ENCODE data around the gene NAA38. TPM values are rescaled to one million over a fixed set of nuclear protein-coding genes. Genes with fewer than 3 reads are reported as not detected.
A peak's percentile ranks its signal among the peaks of the same experiment; 100 is the strongest.

NAA38 gene
- total RNA-seq, 1 donor from 2014 or later = 58.7 TPM

DNA sequence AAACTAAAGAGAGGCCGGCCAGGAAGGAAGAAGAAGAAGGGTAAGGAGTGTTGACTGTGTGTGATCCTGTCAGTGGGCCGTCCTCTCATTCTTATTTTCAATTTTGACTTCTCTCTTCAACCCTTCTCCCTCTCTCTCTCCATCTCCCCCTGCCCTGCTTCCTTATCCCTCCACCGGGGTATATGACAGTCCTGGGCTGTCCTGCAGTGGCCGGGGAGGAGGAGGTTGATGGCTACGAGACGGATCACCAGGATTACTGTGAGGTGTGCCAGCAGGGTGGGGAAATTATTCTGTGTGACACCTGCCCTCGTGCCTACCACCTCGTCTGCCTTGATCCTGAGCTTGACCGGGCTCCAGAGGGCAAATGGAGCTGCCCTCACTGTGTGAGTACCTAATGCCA lies 36.9 kb upstream of the NAA38 start:
- Histone ChIP-seq H3K27me3 (no peaks in the 10 kb centered on the region), H3K4me3 (no peak overlapping the region), H3K27ac (no peak overlapping the region), H3K36me3 (peaks cover 88% of the 10 kb centered on the region), H3K4me1 (peaks cover 8% of the 10 kb centered on the region), H3K9me3 (no peaks in the 10 kb centered on the region)
- ATAC-seq (no peak), DNase-seq (peak; percentile 31)
- intact Hi-C loops (cut with DNase I) = no loop called here
- TF ChIP-seq, protein P1, sequence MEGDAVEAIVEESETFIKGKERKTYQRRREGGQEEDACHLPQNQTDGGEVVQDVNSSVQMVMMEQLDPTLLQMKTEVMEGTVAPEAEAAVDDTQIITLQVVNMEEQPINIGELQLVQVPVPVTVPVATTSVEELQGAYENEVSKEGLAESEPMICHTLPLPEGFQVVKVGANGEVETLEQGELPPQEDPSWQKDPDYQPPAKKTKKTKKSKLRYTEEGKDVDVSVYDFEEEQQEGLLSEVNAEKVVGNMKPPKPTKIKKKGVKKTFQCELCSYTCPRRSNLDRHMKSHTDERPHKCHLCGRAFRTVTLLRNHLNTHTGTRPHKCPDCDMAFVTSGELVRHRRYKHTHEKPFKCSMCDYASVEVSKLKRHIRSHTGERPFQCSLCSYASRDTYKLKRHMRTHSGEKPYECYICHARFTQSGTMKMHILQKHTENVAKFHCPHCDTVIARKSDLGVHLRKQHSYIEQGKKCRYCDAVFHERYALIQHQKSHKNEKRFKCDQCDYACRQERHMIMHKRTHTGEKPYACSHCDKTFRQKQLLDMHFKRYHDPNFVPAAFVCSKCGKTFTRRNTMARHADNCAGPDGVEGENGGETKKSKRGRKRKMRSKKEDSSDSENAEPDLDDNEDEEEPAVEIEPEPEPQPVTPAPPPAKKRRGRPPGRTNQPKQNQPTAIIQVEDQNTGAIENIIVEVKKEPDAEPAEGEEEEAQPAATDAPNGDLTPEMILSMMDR (IDR thresholded peaks at IDR 0.05) = no peak

DNA sequence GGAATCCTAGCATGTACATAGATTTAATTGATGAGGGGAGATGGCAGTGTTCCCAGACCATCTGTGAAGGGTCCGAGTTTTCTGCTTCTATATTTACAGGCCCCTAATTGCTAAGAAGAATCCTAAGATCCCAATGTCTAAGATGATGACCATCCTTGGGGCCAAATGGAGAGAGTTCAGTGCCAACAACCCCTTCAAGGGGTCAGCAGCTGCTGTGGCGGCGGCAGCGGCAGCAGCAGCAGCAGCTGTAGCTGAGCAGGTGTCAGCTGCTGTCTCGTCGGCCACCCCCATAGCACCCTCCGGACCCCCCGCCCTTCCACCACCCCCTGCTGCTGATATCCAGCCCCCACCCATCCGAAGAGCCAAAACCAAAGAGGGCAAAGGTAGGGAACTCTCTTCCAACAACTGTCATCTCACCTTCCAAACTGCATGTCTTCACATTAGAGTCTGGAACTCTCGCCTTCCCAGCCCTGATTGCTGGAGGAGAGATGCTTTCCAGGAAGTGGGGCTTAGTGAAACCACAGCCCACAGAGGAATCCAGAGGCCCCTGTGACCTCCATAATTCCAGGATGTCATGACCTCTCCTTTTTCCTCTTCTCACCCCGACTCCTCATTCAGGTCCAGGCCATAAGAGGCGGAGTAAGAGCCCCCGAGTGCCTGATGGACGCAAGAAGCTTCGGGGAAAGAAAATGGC lies 36.0 kb upstream of the NAA38 start:
- intact Hi-C loops (cut with DNase I) = no loop called here
- Histone ChIP-seq H3K4me1 (peaks cover 17% of the 10 kb centered on the region), H3K27me3 (no peaks in the 10 kb centered on the region), H3K9me3 (no peaks in the 10 kb centered on the region), H3K27ac (no peak overlapping the region), H3K36me3 (peaks cover 80% of the 10 kb centered on the region), H3K4me3 (no peak overlapping the region)
- DNase-seq = peak; percentile 21
- TF ChIP-seq, protein P1 (IDR thresholded peaks at IDR 0.05) = no peak
- ATAC-seq = no peak

DNA sequence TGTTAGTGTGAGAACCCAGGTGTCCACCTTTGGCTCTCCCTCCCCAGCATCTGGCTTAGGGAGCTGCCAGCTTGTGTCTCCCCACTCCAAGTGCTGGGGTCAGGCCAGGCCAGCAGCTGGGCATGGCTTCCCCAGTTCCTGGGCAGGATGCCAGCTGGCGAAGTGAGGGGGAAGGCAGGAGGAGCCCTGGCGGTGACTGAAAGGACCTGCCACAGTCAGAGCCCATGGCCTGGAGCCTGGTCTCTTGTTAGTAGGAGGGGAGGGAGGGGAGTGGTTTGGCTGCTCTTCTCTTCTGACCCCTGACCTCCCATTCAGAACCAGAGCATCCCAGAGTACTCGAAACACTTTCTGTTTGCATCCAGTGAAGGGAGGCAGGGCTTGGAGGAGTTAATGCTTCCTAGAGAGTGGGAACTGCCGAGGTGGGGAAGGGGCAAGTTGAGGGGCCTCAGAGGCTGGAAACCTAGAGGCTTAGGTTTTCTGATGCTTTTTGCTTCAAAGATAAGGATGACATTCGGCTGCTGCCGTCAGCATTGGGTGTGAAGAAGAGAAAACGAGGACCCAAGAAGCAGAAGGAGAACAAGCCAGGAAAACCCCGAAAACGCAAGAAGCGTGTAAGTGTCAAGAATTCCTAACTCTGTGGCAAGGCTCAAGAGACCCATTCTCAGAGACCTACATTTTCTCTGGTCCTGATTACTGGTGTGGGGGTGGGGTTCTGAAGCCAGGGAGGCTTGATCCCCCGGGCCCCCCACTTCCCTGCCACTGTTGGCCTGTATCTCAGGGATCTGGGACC lies 32.0 kb upstream of the NAA38 start:
- TF ChIP-seq, protein P1 (IDR thresholded peaks at IDR 0.05) = peak; percentile 57
- peak overlapping the region; percentile 90 for H3K27ac ChIP-seq
- H3K9me3 ChIP-seq = no peaks in the 10 kb centered on the region
- peak; percentile 77 for ATAC-seq
- H3K36me3 ChIP-seq = peaks cover 43% of the 10 kb centered on the region
- DNase-seq = peak; percentile 99
- H3K4me1 ChIP-seq = peaks cover 36% of the 10 kb centered on the region
- intact Hi-C loops (cut with DNase I) = no loop called here
- H3K4me3 ChIP-seq = no peak overlapping the region
- no peaks in the 10 kb centered on the region for H3K27me3 ChIP-seq

DNA sequence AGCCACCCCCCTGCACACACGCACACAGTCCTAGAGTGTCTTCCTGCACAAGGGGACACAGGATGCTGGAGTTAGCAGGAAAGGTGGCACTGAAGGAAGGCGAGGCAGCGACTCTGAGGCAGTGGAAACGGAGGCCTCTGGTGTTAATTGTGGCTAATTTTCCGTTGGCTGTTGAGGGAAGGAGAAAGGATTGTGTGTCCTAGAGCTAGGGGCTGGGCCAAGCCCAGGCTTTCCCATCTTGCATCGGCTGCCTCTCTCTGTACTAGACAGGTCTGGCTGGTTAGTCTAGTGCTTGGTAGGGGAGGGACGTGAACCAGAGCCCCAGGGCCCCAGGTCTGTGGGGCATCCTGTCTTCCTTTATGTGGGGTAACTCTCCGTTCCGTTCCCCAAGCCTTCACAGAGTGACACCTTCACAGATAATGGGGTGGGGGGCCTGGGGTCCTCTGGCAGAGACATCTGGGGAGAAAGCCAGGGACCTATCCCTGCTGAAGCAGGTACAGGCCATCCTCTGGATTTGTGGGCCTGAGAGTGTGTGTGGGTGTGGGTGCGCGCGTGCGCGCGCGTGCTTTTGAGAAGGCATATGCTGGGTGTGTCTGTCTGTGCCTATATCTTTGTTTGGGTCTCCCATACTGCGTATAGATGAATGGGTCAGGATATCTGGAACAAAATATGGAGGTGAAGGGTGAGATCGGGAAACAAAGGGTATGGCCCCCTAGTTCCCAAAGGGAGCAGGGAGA lies 31.0 kb upstream of the NAA38 start, which contains the start of gene CHD3:
TSS of gene CHD3 (plus strand) at position 606 of the 737 bp plus-strand sequence. CDS start 212 bp downstream, outside the sequence.
- TF ChIP-seq, protein P1 (IDR thresholded peaks at IDR 0.05) = no peak
- Histone ChIP-seq H3K9me3 (no peaks in the 10 kb centered on the region), H3K36me3 (peaks cover 32% of the 10 kb centered on the region), H3K27me3 (no peaks in the 10 kb centered on the region), H3K27ac (peak within 1 kb of the TSS; percentile 90), H3K4me1 (peaks cover 40% of the 10 kb centered on the region), H3K4me3 (peak within 1 kb of the TSS; percentile 88)
- no peak for DNase-seq
- ATAC-seq = peak; percentile 35
- intact Hi-C loops (cut with DNase I) = no loop called here

DNA sequence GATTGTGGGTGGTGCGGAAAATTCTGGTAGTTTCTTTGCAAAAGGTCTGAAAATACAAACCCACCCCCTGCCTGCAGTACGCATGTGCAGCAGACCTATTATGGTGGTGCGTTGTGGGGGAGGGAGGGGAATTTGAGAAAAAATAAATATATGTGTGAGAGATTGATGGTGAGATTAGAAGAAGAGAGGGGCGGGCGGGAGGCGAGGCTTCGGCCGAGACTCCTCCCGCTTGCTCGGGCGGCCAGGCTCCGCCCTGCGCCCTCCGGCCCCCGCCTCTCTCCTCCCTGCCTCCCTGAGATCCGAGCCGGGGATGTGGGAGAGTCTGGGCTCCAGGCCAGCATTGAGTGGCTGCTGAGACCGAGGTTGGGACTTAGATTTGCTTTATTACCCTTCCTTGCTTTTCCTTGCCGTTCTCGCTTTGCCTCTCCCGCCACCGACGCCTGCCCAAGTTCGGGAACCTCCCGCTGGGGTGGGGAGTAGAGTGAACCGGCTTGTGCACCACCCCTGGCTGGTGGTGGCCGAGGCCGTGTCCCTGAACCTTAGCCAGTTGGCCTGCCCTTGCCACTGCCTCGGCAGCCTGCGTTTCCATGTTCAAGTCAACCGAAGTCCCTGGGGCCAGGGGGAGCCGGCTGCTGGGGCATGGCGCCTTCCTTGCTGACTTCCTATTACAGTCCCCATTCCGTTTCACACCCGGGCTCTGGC lies 30.3 kb upstream of the NAA38 start:
- Histone ChIP-seq H3K27ac (peak overlapping the region; percentile 90), H3K27me3 (no peaks in the 10 kb centered on the region), H3K4me1 (peaks cover 47% of the 10 kb centered on the region), H3K9me3 (no peaks in the 10 kb centered on the region), H3K36me3 (peaks cover 25% of the 10 kb centered on the region), H3K4me3 (peak overlapping the region; percentile 88)
- DNase-seq = peak; percentile 95
- peak; percentile 89 for ATAC-seq
- intact Hi-C loops (cut with DNase I) = no loop called here
- TF ChIP-seq, protein P1 (IDR thresholded peaks at IDR 0.05) = no peak

Data from upper lobe of right lung (tissue), 1 donor.